Activated CD4-positive, alpha-beta memory T cell treated with anti-CD3 and anti-CD28 coated beads for 36 hours (primary cell): Measurements from ENCODE around the gene FBXO21. TPM values are rescaled to one million over a fixed set of nuclear protein-coding genes. Genes with fewer than 3 reads are reported as not detected.

Experiments
- CTCF ChIA-PET: fragments of 350-600 bp; sonication (Branson Sonifier 250); formaldehyde crosslinking; loops from one replicate; lab custom pipeline; 2021; ENCODE audit warnings: antibody characterized with exemption, inconsistent platforms; lab: Charles Lee
- POLR2A ChIA-PET: fragments of 350-600 bp; sonication (Branson Sonifier 250); formaldehyde crosslinking; loops from one replicate; lab custom pipeline; 2021; ENCODE audit warnings: antibody characterized with exemption; lab: Charles Lee
- DNase-seq: peaks from one replicate; pipeline ENCODE4 v3.0.0-alpha.2; 2020
- H3K27ac Mint-ChIP-seq: one replicate; pipeline ENCODE4 v1.8.0; 2021; ENCODE audit warnings: mixed read lengths
- H3K27me3 Mint-ChIP-seq: one replicate; pipeline ENCODE4 v1.8.0; 2021; ENCODE audit warnings: mixed read lengths
- H3K36me3 Mint-ChIP-seq: one replicate; pipeline ENCODE4 v1.8.0; 2021; ENCODE audit warnings: mixed read lengths
- H3K4me1 Mint-ChIP-seq: one replicate; pipeline ENCODE4 v1.8.0; 2021; ENCODE audit warnings: low read depth, mixed read lengths
- H3K4me3 Mint-ChIP-seq: one replicate; pipeline ENCODE4 v1.8.0; 2021; ENCODE audit warnings: mild to moderate bottlenecking, mixed read lengths
- H3K9me3 Mint-ChIP-seq: one replicate; pipeline ENCODE4 v1.8.0; 2021; ENCODE audit warnings: mixed read lengths
- intact Hi-C: fragments of 100-400 bp; cut with micrococcal nuclease; formaldehyde crosslinking; loops from one replicate; pipeline ENCODE4 v1.15.1; 2023
- total RNA-seq, 2 experiments: library from RNA; stranded (reverse); gene quantifications; one replicate each; pipeline ENCODE4 v1.2.3, GENCODE V29; 2021

Gene FBXO21
- total RNA-seq, 2 experiments from 2014 or later, result 23.3 to 23.7 TPM

- Mint-ChIP-seq H3K27me3 (no peaks in the 10 kb centered on the region), H3K27ac (no peak overlapping the region), H3K36me3 (peaks cover 59% of the 10 kb centered on the region), H3K4me1 (peaks cover 3% of the 10 kb centered on the region), H3K4me3 (no peak overlapping the region), H3K9me3 (peaks cover 3% of the 10 kb centered on the region)
- POLR2A ChIA-PET, result no interaction called here
- CTCF ChIA-PET, result no interaction called here
- no peak for DNase-seq
- intact Hi-C loops, result no loop called here
Observed at GRCh38 chr12:117178745-117179144, 11.5 kb downstream of the FBXO21 start.

DNA sequence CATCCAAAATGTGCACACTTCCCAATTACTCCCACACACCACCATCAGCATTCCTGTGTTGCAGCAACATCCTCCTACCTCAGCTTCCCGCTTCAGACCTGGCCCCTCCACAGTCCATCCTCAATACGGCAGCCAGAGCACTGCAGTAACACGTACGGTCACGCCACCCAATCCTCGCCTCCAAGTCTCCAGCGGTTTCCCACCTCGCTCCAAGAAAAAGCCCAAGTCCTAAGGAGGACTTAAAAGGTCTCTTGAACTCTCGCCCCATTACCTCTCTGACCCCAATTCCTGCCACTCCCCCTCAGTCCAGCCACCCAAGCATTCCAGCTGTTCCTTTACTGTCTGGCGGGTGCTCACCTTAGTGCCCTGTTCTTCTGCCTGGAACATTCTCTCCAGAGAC is 12.0 kb downstream of the FBXO21 start:
- H3K36me3 Mint-ChIP-seq, result peaks cover 58% of the 10 kb centered on the region
- ChIA-PET CTCF (no interaction called here), POLR2A (no interaction called here)
- no peak for DNase-seq
- no peak overlapping the region for H3K27ac Mint-ChIP-seq
- H3K9me3 Mint-ChIP-seq, result peaks cover 3% of the 10 kb centered on the region
- no peaks in the 10 kb centered on the region for H3K27me3 Mint-ChIP-seq
- H3K4me3 Mint-ChIP-seq, result no peak overlapping the region
- peaks cover 3% of the 10 kb centered on the region for H3K4me1 Mint-ChIP-seq
- intact Hi-C loops, result no loop called here

DNA sequence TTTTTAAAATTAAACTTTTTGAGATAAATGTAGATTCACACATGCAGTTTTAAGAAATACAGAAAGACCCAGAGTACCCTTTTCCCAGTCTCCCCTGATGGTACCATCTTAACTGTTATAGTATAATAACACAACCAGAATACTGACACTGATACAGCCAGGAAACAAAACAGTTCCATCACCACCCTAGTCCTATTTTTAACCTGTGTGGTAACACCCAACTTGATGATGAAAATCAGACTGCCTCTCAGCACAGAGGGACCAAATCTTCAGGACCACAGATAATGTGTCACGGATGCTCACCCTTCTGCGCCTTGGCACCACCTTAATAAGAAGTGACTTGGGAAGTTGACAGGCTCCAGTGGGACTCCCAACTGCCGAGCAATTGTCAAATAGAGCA is 18.1 kb downstream of the FBXO21 start:
- intact Hi-C loops, result no loop called here
- Mint-ChIP-seq H3K9me3 (no peaks in the 10 kb centered on the region), H3K27me3 (no peaks in the 10 kb centered on the region), H3K4me3 (no peak overlapping the region), H3K27ac (no peak overlapping the region), H3K36me3 (peaks cover 44% of the 10 kb centered on the region), H3K4me1 (no peaks in the 10 kb centered on the region)
- POLR2A ChIA-PET, result no interaction called here
- CTCF ChIA-PET, result no interaction called here
- DNase-seq, result no peak

GRCh38 chr12:117171499-117172162 is 18.6 kb downstream of the FBXO21 start:
- intact Hi-C loops, result no loop called here
- no peaks in the 10 kb centered on the region for H3K27me3 Mint-ChIP-seq
- no peaks in the 10 kb centered on the region for H3K9me3 Mint-ChIP-seq
- no peaks in the 10 kb centered on the region for H3K4me1 Mint-ChIP-seq
- H3K36me3 Mint-ChIP-seq, result peaks cover 46% of the 10 kb centered on the region
- CTCF ChIA-PET, result no interaction called here
- no peak overlapping the region for H3K4me3 Mint-ChIP-seq
- POLR2A ChIA-PET, result no interaction called here
- no peak for DNase-seq
- H3K27ac Mint-ChIP-seq, result no peak overlapping the region

GRCh38 chr12:117169548-117169947 is 20.7 kb downstream of the FBXO21 start:
- Mint-ChIP-seq H3K36me3 (peaks cover 52% of the 10 kb centered on the region), H3K9me3 (no peaks in the 10 kb centered on the region), H3K27me3 (no peaks in the 10 kb centered on the region), H3K27ac (no peak overlapping the region), H3K4me1 (no peaks in the 10 kb centered on the region), H3K4me3 (no peak overlapping the region)
- intact Hi-C loops, result no loop called here
- CTCF ChIA-PET, result interaction anchor here (0.7 kb wide), 1 partner anchor 329 kb away, joined by 5 read pairs; no protein-coding TSS in a partner anchor
- DNase-seq, result no peak
- POLR2A ChIA-PET, result no interaction called here

DNA sequence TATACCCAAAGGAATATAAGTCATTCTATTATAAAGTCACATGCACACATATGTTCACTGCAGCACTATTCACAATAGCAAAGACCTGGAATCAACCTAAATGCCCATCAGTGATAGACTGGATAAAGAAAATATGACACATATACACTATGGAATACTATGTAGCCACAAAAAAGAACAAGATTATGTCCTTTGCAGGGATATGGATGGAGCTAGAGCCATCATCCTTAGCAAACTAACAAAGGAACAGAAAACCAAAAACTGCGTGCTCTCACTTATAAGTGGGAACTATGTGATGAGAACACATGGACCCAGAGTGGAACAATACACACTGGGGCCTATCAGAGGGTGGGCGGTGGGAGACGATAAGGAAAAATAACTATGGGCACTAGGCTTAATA is 21.3 kb downstream of the FBXO21 start:
- H3K27ac Mint-ChIP-seq, result no peak overlapping the region
- H3K27me3 Mint-ChIP-seq, result no peaks in the 10 kb centered on the region
- H3K9me3 Mint-ChIP-seq, result no peaks in the 10 kb centered on the region
- intact Hi-C loops, result no loop called here
- H3K4me3 Mint-ChIP-seq, result no peak overlapping the region
- peaks cover 49% of the 10 kb centered on the region for H3K36me3 Mint-ChIP-seq
- CTCF ChIA-PET, result no interaction called here
- POLR2A ChIA-PET, result no interaction called here
- no peak for DNase-seq
- no peaks in the 10 kb centered on the region for H3K4me1 Mint-ChIP-seq

DNA sequence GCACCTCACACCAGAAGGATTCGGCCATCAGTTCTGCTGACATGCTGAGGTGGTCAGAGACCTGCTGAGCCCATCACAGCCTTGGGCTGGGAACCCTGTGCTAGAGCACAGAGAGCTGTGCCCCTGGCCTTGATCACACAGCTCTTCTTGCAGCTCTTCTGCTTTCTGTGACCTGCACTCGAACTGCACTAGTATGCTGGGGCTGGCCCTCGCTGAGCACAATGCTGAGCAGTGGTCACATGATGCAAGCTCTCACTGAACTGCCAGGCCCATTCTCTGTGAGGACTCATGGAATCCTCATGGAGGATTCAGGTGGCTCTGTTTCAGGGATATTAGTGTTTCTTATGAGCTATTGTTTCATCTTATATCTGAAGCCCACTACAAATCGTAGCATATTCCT is 22.5 kb downstream of the FBXO21 start:
- ChIA-PET POLR2A (interaction anchor here (0.6 kb wide), 1 partner anchor 95 kb away, joined by 4 read pairs; no protein-coding TSS in a partner anchor), CTCF (interaction anchor here (1.1 kb wide), 1 partner anchor 143 kb away, joined by 3 read pairs; no protein-coding TSS in a partner anchor)
- DNase-seq, result no peak
- Mint-ChIP-seq H3K9me3 (no peaks in the 10 kb centered on the region), H3K27ac (no peak overlapping the region), H3K4me3 (no peak overlapping the region), H3K4me1 (no peaks in the 10 kb centered on the region), H3K36me3 (peaks cover 44% of the 10 kb centered on the region), H3K27me3 (no peaks in the 10 kb centered on the region)
- intact Hi-C loops, result no loop called here

DNA sequence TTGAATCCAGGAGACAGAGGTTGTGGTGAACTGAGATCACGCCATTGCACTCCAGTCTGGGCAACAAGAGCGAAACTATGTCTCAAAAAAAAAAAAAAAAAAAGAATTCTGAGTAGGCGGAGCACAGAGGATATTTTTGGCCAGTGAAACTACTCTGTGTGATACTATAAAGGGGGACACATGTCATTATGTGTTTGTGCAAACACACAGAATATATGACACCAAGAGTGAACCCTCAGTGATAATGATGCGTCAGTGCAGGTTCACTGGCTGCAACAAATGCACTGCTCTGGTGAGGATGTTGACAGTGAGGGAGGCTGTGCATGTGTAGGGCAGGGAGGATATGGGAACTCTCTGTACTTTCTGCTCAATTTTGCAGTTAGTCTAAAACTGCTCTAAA is 24.2 kb downstream of the FBXO21 start:
- no peaks in the 10 kb centered on the region for H3K4me1 Mint-ChIP-seq
- intact Hi-C loops, result no loop called here
- peaks cover 46% of the 10 kb centered on the region for H3K36me3 Mint-ChIP-seq
- DNase-seq, result no peak
- H3K4me3 Mint-ChIP-seq, result no peak overlapping the region
- CTCF ChIA-PET, result no interaction called here
- POLR2A ChIA-PET, result no interaction called here
- no peaks in the 10 kb centered on the region for H3K27me3 Mint-ChIP-seq
- H3K9me3 Mint-ChIP-seq, result no peaks in the 10 kb centered on the region
- H3K27ac Mint-ChIP-seq, result no peak overlapping the region

DNA sequence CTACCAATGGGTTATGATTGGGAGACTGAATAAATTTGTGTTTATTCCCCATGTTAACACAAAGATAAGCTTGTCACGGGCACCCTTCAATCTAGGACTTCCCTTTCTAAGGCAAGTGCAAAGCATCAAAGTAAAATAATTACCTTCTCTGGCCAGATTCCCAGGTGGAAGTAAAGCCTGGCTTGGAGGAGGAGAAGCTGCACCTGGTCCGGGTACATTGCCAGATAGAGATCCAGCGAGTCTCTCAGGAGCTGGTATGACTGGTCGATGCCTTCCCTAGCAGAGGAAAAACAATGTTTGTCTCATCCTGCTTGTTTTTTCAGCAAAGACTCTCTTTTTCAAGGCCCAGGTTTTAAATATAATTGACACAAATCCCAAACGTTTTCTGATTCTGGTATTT is 24.9 kb downstream of the FBXO21 start:
- Mint-ChIP-seq H3K9me3 (no peaks in the 10 kb centered on the region), H3K36me3 (peaks cover 47% of the 10 kb centered on the region), H3K4me1 (no peaks in the 10 kb centered on the region), H3K27me3 (no peaks in the 10 kb centered on the region), H3K4me3 (no peak overlapping the region), H3K27ac (no peak overlapping the region)
- CTCF ChIA-PET, result no interaction called here
- POLR2A ChIA-PET, result interaction anchor here (0.6 kb wide), 1 partner anchor 9 kb away, joined by 3 read pairs; no protein-coding TSS in a partner anchor
- DNase-seq, result no peak
- intact Hi-C loops, result no loop called here

DNA sequence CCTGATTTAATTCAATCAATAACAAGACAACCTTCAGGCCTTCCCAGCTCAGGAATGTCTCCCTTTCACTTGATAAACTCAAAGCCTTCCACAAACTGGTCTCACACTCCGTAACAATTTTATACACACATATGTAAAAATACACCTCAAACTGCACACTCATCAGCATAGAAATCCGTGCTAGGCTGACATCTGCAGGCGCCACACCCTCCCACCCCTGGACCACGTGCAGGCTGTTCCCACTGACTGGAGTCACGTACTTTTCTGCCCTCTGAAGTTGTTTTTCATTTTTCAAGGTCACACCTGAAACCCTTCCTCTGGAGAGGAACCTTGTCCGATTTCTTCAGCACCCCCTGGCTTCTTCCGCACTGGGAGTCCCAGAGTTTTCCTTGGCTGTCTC is 27.6 kb downstream of the FBXO21 start:
- Mint-ChIP-seq H3K27me3 (no peaks in the 10 kb centered on the region), H3K9me3 (no peaks in the 10 kb centered on the region), H3K4me1 (no peaks in the 10 kb centered on the region), H3K27ac (no peak overlapping the region), H3K36me3 (peaks cover 55% of the 10 kb centered on the region), H3K4me3 (no peak overlapping the region)
- ChIA-PET POLR2A (no interaction called here), CTCF (no interaction called here)
- DNase-seq, result no peak
- intact Hi-C loops, result no loop called here

- H3K27me3 Mint-ChIP-seq, result no peaks in the 10 kb centered on the region
- POLR2A ChIA-PET, result no interaction called here
- intact Hi-C loops, result no loop called here
Observed at GRCh38 chr12:117162167-117162539, 28.1 kb downstream of the FBXO21 start.

DNA sequence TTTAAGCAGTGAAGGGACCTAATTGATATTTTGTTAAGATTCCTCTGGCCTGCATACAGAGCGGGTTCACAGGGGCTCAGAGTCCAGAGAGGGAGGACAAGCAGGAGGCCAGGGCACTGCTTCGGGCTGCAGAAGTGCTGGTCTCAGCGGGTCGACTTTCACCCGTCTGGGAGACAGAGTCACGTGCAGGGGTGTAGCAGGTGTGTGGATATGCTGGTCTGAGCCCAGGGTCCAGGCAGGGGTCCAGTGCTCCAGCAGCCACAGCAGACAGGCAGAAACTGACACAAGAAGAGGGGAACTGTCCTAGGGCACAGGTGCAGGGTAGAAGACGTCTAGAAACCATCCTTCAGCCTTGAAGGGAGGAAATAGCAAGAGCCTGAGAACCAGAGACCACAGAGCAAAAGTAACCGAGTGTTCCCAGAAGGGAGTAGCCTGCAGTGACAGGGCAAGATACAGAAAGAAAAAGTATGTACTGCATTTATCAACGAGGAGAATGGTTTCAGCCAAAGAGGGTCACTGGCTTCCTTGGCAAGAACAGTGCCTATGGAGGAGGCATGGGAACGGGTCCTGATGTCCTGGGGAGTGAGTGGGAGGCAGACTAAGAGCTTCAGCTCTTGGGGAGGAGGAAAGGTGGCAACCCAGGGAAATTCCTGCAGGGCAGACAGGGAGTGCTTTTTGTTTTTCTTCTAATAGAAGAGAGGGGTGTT is 28.7 kb downstream of the FBXO21 start:
- Mint-ChIP-seq H3K36me3 (peaks cover 57% of the 10 kb centered on the region), H3K4me3 (no peak overlapping the region), H3K9me3 (no peaks in the 10 kb centered on the region), H3K27ac (no peak overlapping the region), H3K27me3 (no peaks in the 10 kb centered on the region), H3K4me1 (no peaks in the 10 kb centered on the region)
- CTCF ChIA-PET, result no interaction called here
- intact Hi-C loops, result no loop called here
- POLR2A ChIA-PET, result no interaction called here
- DNase-seq, result no peak

More at GRCh38 chr12:117162167-117162539, 28.1 kb downstream of the FBXO21 start:
- no peak overlapping the region for H3K4me3 Mint-ChIP-seq
- no peaks in the 10 kb centered on the region for H3K4me1 Mint-ChIP-seq
- H3K9me3 Mint-ChIP-seq, result no peaks in the 10 kb centered on the region
- H3K27ac Mint-ChIP-seq, result no peak overlapping the region
- peaks cover 58% of the 10 kb centered on the region for H3K36me3 Mint-ChIP-seq
- no peak for DNase-seq
- CTCF ChIA-PET, result no interaction called here

- Mint-ChIP-seq H3K4me1 (peaks cover 6% of the 10 kb centered on the region), H3K36me3 (peaks cover 62% of the 10 kb centered on the region), H3K4me3 (no peak overlapping the region), H3K27me3 (no peaks in the 10 kb centered on the region), H3K27ac (no peak overlapping the region), H3K9me3 (no peaks in the 10 kb centered on the region)
- POLR2A ChIA-PET, result no interaction called here
- intact Hi-C loops, result no loop called here
- CTCF ChIA-PET, result no interaction called here
- no peak for DNase-seq
Observed at GRCh38 chr12:117159674-117160073, 30.6 kb downstream of the FBXO21 start.
